HG03521 (cell line): ENCODE data around the gene TNFRSF19.

Source experiments
- ATAC-seq: cut with Tn5 transposase; IDR thresholded peaks from one replicate; pipeline ENCODE4 v1.9.1; 2021; ENCODE audit warnings: mild to moderate bottlenecking, moderate library complexity; ENCODE audit not compliant: unreplicated experiment

TNFRSF19 gene

GRCh38 chr13:23711355-23711754 lies 141.1 kb downstream of the TNFRSF19 start:
- ATAC-seq = no peak

DNA sequence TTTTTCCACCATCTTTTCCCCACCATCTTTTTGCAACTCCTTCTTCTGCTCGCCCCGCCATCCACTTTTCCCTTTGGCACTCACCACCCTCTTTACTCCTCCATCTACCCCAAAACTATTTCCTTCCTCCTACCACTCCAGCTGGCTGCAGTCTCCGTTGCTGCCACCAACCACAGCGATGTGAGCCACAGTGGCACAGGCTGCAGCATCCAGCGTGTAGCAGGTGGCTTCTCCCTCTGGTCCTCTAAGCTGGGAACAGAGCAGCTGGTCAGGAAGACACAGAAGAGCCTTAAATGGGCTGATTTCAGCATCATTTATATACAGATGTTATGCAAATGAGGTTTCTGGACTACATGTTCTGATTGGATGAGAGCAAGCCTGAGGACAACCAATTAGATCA lies 144.5 kb downstream of the TNFRSF19 start:
- no peak for ATAC-seq

DNA sequence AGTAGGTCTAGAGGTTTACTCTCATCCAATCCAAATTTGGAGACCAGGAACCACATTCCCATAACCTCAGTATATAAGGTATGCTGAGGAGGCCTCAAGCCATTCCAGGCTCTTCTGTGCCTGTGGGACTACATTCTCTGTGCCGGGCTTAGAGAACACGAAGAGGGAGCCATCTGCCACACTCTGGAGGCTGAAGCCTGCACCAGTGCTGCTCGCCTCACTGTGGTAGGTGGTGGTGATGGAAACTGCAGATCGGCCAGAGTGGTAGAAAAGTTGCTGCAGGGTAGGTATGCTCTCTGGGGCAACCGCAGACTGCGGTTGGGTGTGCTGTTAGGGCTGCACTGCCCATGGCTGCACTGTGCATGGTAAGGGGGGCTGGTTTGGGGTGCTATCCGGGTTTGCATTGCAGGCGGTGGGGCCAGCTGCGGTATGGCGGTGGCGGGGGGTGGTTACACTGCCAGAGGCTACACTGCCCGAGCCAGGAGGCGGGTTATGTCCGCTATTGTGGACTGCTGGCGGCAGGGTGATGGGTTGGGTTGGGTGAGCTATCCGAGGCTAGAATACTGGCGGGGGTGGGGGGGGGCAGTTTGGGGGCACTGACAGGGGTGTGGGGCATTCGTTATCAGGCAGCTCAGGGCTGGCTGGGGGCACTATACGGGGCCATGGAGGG lies 145.0 kb downstream of the TNFRSF19 start:
- ATAC-seq = no peak

DNA sequence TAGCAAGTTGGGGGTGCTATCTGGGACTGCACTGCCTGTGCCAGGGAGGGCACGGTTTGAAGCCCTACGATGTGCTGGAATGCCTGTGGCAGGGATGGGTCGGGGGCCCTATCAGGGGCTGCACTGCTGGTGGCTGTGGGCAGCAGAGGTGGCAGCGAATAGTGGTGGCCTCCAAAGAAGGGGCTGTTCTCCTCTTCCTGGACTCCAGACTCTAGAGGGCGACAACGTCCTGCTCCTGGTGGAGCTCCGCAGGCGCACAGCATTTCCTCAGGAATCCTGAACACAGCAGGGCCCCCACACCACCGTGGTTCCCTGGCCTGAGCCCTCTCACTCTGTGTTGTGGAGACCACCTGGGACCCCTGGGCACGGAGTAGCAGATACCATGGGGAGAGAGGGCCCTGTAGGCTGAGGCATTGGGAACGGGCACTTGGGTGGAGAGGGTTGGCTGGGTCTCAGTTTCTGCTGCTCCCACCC lies 145.6 kb downstream of the TNFRSF19 start:
- ATAC-seq = no peak

GRCh38 chr13:23716401-23716800 lies 146.2 kb downstream of the TNFRSF19 start:
- no peak for ATAC-seq

GRCh38 chr13:23718996-23719395 lies 148.8 kb downstream of the TNFRSF19 start:
- ATAC-seq = no peak

DNA sequence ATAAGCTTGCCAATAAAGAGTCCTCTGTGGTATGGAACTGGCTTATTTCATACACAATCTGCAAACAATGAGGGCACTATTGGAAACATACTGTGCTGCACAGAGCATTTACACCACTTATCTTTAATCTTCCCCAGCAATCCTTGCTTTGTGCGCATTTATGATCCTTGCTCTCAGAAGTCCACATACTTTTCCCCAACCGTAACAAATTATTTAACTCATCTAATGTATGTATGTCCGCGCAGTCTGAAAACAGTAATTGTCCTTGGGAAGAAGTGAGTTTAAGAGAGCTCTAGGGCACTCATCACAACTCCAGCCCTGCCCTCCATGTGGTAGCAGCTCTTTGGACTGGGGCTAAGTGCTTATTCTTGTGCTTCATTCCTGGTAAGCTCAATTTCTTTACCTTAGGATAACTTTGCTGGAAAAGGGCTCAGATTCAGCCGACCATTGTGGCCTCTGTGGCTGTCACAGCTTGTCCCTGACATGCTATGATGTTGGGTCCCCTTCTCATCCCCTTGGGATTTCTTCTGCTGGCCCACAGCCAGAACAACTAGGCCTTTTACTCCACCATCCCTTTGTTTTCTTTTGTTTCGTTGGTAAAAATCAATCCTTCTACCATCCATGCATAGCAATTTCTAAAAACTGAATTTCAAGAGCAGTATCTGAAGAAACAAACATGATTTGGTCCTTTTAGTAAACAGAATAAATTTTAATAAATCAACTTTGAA lies 152.7 kb downstream of the TNFRSF19 start:
- ATAC-seq = no peak

DNA sequence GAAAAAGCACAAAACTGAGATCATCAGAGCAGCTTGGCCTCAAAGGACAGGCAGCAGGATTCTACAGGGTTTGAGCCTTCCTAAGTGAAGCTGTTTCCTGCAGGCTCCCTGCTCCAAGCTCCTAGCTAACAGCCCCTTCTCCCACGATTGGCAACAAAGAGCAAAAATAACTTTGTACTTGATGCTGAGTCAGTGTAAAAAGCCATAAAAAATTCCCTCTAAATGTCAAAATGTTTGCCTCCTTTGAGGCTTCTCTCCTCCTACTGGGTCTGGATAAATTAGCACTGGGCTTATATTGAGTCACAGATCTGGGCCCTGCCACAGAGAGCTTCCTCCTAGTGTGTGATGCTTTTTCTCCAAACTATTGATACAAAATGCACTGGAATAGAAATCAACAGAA lies 153.3 kb downstream of the TNFRSF19 start:
- ATAC-seq = no peak

- ATAC-seq = no peak
Observed at GRCh38 chr13:23724196-23724970, 154.2 kb downstream of the TNFRSF19 start.
